ENCODE results near the gene LGALS12.
"Not testable (repeated sequence)": the region's sequence is repeated elsewhere in the genome, so short reads cannot be mapped to it uniquely, and the experiment has no call there.

LGALS12 gene

DNA sequence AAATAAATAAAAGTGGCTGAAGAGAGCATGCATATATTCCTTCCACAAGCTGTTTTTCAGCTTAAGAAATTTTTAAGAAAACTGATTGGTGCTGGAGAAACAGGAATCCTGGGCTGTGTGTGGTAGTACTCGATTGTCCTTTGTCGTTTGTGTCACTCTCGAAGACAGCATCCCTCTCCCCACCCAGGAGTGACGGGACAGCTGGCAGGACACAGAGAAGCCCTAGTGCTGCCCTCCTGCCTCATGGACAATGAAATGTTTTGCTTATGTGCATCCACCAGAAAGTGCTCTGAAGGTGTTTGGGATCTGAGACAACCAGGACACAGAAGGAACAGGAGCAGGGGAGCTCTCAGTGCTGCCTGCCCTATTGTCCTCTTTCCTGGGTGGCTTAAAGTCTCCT, 43.5 kb downstream of the LGALS12 start:
- no peak for DNase-seq (ENCODE audit: low read depth, low spot score)
- in situ Hi-C loops (cut with HindIII; ENCODE audit: low sequenced_read_pairs), result no loop called here
- no peak overlapping the region for H3K4me3 ChIP-seq (ENCODE audit: low read depth, low read length)
- no peak for TF ChIP-seq CTCF (IDR thresholded peaks at IDR 0.05; ENCODE audit: low read depth, low read length)

DNA sequence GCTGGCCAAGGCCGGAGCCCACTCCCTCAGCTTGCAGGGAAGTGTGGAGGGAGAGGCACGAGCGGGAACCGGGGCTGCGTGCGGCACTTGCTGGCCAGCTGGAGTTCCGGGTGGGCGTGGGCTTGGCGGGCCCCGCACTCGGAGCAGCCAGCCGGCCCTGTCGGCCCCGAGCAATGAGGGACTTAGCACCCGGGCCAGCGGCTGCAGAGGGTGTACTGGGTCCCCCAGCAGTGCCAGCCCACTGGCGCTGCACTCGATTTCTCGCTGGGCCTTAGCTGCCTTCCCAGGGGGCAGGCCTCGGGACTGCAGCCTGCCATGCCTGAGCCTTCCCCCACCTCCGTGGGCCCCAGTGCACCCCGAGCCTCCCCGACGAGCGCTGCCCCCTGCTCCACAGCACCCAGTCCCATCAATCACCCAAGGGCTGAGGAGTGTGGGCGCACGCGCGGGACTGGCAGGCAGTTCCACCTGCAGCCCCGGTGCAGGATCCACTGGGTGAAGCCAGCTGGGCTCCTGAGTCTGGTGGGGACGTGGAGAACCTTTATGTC, 44.3 kb downstream of the LGALS12 start:
- H3K4me3 ChIP-seq (ENCODE audit: low read depth, low read length); DNase-seq (ENCODE audit: low read depth, low spot score); in situ Hi-C loops (cut with HindIII; ENCODE audit: low sequenced_read_pairs): not testable (repeated sequence)

- in situ Hi-C loops (cut with HindIII; ENCODE audit: low sequenced_read_pairs), result no loop called here
- TF ChIP-seq CTCF (IDR thresholded peaks at IDR 0.05; ENCODE audit: low read depth, low read length), result no peak
- no peak for DNase-seq (ENCODE audit: low read depth, low spot score)
- no peak overlapping the region for H3K4me3 ChIP-seq (ENCODE audit: low read depth, low read length)
Measured at GRCh38 chr11:63551091-63551888, 45.4 kb downstream of the LGALS12 start.

DNA sequence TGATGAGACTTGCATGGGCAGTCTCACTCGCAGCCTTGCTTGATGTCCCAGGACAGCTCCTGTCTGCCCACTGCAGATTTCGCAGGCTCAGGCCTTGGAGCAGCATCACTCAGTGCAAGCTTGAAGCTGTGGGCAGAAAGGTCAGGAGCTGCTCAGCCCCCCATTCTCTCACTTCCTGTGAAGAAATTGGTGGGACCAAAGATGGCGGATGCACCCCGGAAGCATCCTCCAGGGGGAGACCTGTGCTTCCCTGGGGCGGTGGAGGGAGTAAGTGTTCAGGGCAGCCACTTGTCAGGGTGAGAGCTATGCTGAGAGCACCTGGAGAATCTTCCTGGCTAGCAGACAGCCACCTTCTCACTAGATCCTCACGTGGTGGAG, 46.0 kb downstream of the LGALS12 start:
- in situ Hi-C loops (cut with HindIII; ENCODE audit: low sequenced_read_pairs), result no loop called here
- no peak for TF ChIP-seq CTCF (IDR thresholded peaks at IDR 0.05; ENCODE audit: low read depth, low read length)
- H3K4me3 ChIP-seq (ENCODE audit: low read depth, low read length), result no peak overlapping the region
- no peak for DNase-seq (ENCODE audit: low read depth, low spot score)

DNA sequence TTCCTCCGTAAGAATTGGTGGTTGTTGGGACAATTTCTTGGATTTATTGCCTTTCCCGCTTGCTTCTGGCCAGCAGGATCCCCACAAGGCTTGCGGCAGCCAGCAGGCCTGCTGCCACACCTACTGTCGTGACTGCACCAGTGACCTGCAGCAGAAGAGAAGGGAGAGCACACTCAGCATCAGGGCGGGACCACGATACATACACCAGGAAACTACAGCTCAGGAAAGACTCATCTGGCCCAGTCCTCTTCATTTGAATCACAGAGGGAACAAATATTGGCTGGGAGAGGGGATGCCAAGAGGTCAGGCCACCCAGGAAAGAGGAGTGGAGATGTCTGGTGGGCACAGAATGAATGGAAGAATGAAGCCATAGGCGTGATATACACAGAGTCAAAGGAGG, 47.0 kb downstream of the LGALS12 start:
- no peak overlapping the region for H3K4me3 ChIP-seq (ENCODE audit: low read depth, low read length)
- in situ Hi-C loops (cut with HindIII; ENCODE audit: low sequenced_read_pairs), result no loop called here
- no peak for DNase-seq (ENCODE audit: low read depth, low spot score)
- TF ChIP-seq CTCF (IDR thresholded peaks at IDR 0.05; ENCODE audit: low read depth, low read length), result no peak

DNA sequence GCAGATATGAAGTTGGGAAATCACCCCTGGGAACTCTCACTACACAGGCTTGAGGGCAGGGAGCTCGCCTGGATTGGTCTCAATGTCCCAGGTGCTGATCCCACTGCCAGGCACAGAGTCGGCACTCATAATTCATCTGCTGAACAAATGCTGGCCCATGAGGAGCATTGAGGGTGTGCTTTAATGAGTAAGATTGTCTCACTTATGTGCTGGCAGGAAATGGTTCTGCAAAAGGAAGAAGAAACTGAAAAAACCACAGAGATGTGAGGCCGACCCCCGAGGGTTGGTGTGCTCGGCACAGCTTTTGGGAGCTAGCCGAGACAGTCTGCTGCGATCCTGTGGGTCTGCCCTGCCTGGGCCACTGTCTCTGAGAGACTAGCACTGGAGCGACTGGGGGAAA, 47.9 kb downstream of the LGALS12 start:
- no peak for DNase-seq (ENCODE audit: low read depth, low spot score)
- H3K4me3 ChIP-seq (ENCODE audit: low read depth, low read length), result no peak overlapping the region
- in situ Hi-C loops (cut with HindIII; ENCODE audit: low sequenced_read_pairs), result no loop called here
- no peak for TF ChIP-seq CTCF (IDR thresholded peaks at IDR 0.05; ENCODE audit: low read depth, low read length)

GRCh38 chr11:63554877-63555223, 49.0 kb downstream of the LGALS12 start:
- DNase-seq (ENCODE audit: low read depth, low spot score), result no peak
- H3K4me3 ChIP-seq (ENCODE audit: low read depth, low read length), result no peak overlapping the region
- TF ChIP-seq CTCF (IDR thresholded peaks at IDR 0.05; ENCODE audit: low read depth, low read length), result no peak
- in situ Hi-C loops (cut with HindIII; ENCODE audit: low sequenced_read_pairs), result no loop called here
